Subcutaneous adipose tissue (tissue), 4 donors: ENCODE results near the gene MSX2. TPM values are rescaled to one million over a fixed set of nuclear protein-coding genes. Genes with fewer than 3 reads are reported as not detected.

Experiments
- total RNA-seq, 4 donors: library from RNA; depleted of rRNA; stranded (reverse); fragments of >200 nt; gene quantifications; one replicate each; pipeline ENCODE4 v1.1.0, GENCODE V29; 2016
- TF ChIP-seq, protein P1 (sequence below): fragments of 450-650 bp; IDR thresholded peaks from one replicate; pipeline ENCODE4 v1.5.1; 2016; ENCODE audit warnings: low read depth, mild to moderate bottlenecking, control low read depth, antibody characterized with exemption, moderate library complexity

The MSX2 gene
- total RNA-seq, 4 donors from 2014 or later, result 0.34 to 0.98 (median 0.71) TPM

DNA sequence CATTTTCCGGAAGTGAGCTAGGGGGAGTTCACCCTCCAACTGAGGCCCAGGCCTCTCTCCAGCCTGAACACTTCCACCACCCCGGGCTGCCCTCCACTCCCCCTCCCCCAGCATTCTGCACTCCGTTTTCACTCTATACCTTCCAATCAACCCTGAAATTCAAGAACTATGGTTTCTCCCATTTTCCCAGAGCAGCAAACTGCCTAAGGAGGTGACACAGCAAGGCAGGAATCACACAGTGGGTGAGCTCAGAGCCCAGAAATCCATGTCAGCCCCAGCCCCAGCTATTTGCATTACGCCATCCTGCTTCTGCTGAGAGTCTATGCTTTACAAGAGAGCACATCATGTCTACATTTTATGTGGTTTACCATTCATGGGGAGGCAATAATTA is 11.9 kb downstream of the MSX2 start:
- TF ChIP-seq, protein P1, sequence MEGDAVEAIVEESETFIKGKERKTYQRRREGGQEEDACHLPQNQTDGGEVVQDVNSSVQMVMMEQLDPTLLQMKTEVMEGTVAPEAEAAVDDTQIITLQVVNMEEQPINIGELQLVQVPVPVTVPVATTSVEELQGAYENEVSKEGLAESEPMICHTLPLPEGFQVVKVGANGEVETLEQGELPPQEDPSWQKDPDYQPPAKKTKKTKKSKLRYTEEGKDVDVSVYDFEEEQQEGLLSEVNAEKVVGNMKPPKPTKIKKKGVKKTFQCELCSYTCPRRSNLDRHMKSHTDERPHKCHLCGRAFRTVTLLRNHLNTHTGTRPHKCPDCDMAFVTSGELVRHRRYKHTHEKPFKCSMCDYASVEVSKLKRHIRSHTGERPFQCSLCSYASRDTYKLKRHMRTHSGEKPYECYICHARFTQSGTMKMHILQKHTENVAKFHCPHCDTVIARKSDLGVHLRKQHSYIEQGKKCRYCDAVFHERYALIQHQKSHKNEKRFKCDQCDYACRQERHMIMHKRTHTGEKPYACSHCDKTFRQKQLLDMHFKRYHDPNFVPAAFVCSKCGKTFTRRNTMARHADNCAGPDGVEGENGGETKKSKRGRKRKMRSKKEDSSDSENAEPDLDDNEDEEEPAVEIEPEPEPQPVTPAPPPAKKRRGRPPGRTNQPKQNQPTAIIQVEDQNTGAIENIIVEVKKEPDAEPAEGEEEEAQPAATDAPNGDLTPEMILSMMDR, result no peak

DNA sequence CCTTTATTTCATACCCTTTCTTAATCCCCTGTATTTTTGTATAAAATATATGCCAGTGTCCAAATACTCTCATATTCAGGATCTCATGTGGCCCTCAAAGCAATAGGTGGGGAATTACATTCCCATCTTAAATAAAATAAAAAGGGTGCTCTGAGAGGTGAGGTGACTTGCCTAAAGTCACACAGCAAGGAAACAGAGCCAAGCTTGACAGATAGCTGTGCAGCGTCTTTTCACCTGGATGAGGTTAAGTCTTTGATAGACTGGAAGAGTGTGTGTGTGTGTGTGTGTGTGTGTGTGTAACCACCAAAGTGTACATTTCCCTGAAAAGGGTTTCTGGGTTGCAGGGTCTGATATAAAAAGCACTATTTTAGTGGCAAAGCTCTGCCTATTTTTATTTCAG is 12.4 kb downstream of the MSX2 start:
- TF ChIP-seq, protein P1, result no peak

DNA sequence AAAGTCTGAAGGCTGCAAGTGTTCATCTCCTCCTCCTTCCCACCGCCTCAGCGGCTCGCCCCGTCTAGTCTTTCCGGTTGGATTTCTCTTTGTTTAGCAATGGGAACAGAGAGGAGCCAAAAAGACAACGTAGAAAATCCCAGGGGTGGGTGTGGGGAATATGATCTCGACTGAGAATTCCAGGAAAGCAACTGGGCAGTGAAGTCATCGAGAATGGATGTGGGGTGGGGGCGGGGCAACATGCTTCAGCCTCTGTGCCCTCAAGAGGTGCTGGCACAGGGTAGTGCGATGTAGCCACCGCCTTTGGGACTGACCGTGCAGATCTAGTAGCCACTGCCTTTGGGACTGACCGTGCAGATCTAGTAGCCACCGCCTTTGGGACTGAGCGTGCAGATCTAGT is 12.9 kb downstream of the MSX2 start:
- TF ChIP-seq, protein P1, result no peak

DNA sequence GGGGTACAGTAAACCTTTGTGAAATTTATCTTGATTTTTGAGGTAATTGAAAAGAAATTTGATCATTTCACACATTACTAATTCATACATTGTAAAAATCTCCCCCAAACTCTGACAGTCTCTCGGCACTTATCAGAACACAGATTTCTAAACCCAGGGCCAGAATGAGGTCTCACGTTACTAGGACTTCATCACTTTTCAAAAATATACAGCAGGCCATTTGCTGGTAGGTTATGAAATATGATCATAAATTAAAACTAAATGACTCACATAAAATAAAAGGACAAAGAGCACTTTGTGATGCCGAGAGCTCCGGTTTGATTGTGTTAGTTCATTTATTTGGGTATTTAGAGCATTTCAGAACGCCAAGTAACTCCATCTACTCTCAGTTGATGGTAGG is 17.0 kb downstream of the MSX2 start:
- TF ChIP-seq, protein P1, result no peak

DNA sequence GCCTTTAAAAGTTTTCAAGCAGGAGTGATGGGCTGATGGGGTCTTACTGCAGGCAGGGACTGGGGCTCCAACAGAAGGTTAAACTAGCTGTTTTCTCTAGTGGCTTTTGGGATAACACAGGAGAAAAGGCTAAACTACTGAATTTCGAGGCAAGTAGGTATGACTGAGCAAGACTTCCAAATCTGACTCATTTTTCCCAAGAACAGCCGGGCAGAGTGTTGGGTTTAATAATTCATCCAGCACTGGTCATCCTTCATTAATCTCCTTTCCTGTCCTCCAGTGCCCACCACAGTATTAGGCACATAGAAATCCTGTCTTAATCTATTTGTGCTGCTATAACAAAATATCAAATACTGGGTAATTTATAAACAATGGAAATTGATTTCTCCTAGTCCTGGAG is 20.5 kb downstream of the MSX2 start:
- TF ChIP-seq, protein P1, result no peak

DNA sequence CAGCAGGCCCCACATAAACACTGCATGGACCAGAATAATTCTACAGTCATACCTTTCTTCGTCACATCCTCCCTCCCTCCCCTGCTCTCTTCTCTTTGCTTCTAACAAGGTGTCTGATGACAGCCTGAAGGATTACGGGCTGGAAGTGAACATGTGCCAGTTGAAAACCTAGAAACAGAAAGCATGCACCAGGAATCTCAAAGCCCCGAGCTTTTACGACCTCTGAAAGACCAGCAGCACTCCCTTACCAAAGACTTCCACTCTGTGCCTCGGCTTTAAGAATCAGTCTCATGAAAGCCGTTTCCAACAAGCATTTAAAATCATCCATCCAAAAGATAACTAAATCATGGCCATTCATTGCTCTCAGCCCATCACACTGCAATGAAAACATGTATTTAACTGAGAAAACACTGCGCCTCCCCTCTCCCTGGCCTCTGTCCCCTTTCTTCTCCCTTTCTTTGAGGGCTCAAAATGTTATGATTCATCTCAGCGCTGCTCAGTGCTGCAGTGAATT is 21.3 kb downstream of the MSX2 start:
- TF ChIP-seq, protein P1, result no peak

DNA sequence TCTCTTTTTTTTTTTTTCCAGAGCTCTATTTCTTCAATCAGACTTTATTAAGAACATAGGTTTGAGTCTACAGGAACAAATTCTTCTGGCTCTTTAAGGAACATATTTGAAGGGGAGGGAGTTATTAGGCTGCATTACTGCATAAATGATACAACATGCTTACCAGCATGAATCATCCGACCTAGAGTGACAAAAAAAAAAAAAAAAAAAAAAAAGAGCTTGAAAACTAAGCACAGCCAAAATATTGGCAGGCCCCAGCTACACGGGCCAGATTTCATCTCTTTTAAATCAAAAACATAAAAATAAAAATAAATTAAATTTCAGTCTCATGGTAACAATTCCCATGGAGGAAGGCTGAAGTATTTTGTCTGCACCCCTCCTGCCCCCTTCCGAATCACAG is 26.3 kb downstream of the MSX2 start:
- TF ChIP-seq, protein P1, result no peak
